OCI-LY7 (cell line): ENCODE measurements around the gene CRACDL. TPM values are rescaled to one million over a fixed set of nuclear protein-coding genes. Genes with fewer than 3 reads are reported as not detected.

Experiments used
- BruUV-seq: library from RNA; stranded (reverse); fragments of 400-500 nt; replicated peaks from 2 replicates; lab custom pipeline; 2021; lab: Mats Ljungman, UMichigan
- CTCF ChIA-PET: fragments of 300-600 bp; sonication (Branson Sonifier 250); formaldehyde crosslinking; loops from one replicate; lab custom pipeline; 2022; ENCODE audit warnings: antibody characterized with exemption; ENCODE audit not compliant: unreplicated experiment; lab: Charles Lee
- POLR2A ChIA-PET: fragments of 300-600 bp; sonication (Branson Sonifier 250); formaldehyde crosslinking; loops from one replicate; lab custom pipeline; 2022; ENCODE audit warnings: antibody characterized with exemption; lab: Charles Lee
- DNase-seq: peaks from one replicate; pipeline ENCODE4 v3.0.0-alpha.2; 2015; ENCODE audit warnings: low spot score
- H2AFZ ChIP-seq: fragments of 200-600 bp; sonication (generic), shearing (Covaris generic); 2 replicates; pipeline ENCODE4 v1.6.1; 2014; ENCODE audit warnings: mild to moderate bottlenecking, antibody characterized with exemption, low read length, moderate library complexity
- H3K27ac ChIP-seq: fragments of 200-600 bp; sonication (generic); 2 replicates; pipeline ENCODE4 v1.5.1; 2014; ENCODE audit warnings: mixed run types, low read depth, mild to moderate bottlenecking, moderate library complexity, low read length, inconsistent platforms; ENCODE audit not compliant: poor library complexity, severe bottlenecking
- H3K36me3 ChIP-seq: fragments of 200-600 bp; sonication (generic); 2 replicates; pipeline ENCODE4 v1.6.1; 2014; ENCODE audit warnings: mild to moderate bottlenecking, antibody characterized with exemption, low read length, moderate library complexity, mixed read lengths; ENCODE audit not compliant: insufficient read depth
- H3K4me1 ChIP-seq: fragments of 200-600 bp; sonication (generic); 2 replicates; pipeline ENCODE4 v1.5.1; 2014; ENCODE audit warnings: mild to moderate bottlenecking, low read length; ENCODE audit not compliant: insufficient read depth, poor library complexity, severe bottlenecking
- H3K4me2 ChIP-seq: fragments of 200-600 bp; sonication (generic); 2 replicates; pipeline ENCODE4 v1.6.1; 2014; ENCODE audit warnings: mild to moderate bottlenecking, low read length
- H3K4me3 ChIP-seq: fragments of 200-600 bp; sonication (generic); 2 replicates; pipeline ENCODE4 v1.5.1; 2014; ENCODE audit warnings: mild to moderate bottlenecking, low read depth, low read length; ENCODE audit not compliant: poor library complexity, severe bottlenecking
- H3K79me2 ChIP-seq: fragments of 200-600 bp; sonication (generic); 2 replicates; pipeline ENCODE4 v1.6.1; 2016; ENCODE audit warnings: low read depth, mild to moderate bottlenecking, low read length, moderate library complexity, mixed read lengths; ENCODE audit not compliant: insufficient read depth
- H3K9me2 ChIP-seq: fragments of 200-600 bp; sonication (generic); 2 replicates; pipeline ENCODE4 v1.6.1; 2016; ENCODE audit warnings: mild to moderate bottlenecking, low read length, mixed read lengths; ENCODE audit not compliant: insufficient read depth
- H3K9me3 ChIP-seq: fragments of 200-600 bp; sonication (generic); 2 replicates; pipeline ENCODE4 v1.6.1; 2014; ENCODE audit warnings: mild to moderate bottlenecking, mixed run types, low read length, mixed read lengths
- H4K20me1 ChIP-seq: fragments of 200-600 bp; sonication (generic); 2 replicates; pipeline ENCODE4 v1.6.1; 2014; ENCODE audit warnings: mild to moderate bottlenecking, antibody characterized with exemption, low read length, moderate library complexity, mixed read lengths; ENCODE audit not compliant: insufficient read depth
- EZH2phosphoT487 ChIP-seq: fragments of 200-600 bp; sonication (generic); IDR thresholded peaks from 2 replicates; pipeline ENCODE4 v1.6.1; 2018; ENCODE audit warnings: low read depth, borderline replicate concordance, mild to moderate bottlenecking, mixed run types, antibody characterized with exemption, low read length, moderate library complexity, mixed read lengths
- intact Hi-C: fragments of 100-400 bp; cut with micrococcal nuclease; formaldehyde crosslinking; loops from one replicate; pipeline ENCODE4 v1.10.0; 2022; ENCODE audit not compliant: unreplicated experiment
- total RNA-seq, 2 experiments: library from RNA; depleted of rRNA in 1 of 2; stranded (reverse); fragments of >200 nt in 1 of 2; shearing (Covaris generic) in 1 of 2; gene quantifications; 2 replicates each; pipeline ENCODE4 v1.2.3, GENCODE V29; 2014 to 2022
- TF ChIP-seq, protein P1 (sequence below): fragments of 200-600 bp; sonication (generic); conservative IDR thresholded peaks from 2 replicates; pipeline ENCODE4 v1.5.1; 2014; ENCODE audit warnings: mild to moderate bottlenecking, antibody characterized with exemption, low read length, moderate library complexity, mixed read lengths

CRACDL gene
- total RNA-seq, 2 experiments from 2014 or later: 0.03 to 0.13 TPM

- H3K4me2 ChIP-seq: no peak overlapping the region
- peaks cover 15% of the 10 kb centered on the region for H3K4me1 ChIP-seq
- DNase-seq: no peak
- BruUV-seq: no TSS peak
- no peaks in the 10 kb centered on the region for H3K79me2 ChIP-seq
- ChIA-PET POLR2A (interaction anchor here (0.6 to 1.1 kb wide), 2 partner anchors 9 to 38 kb away, joined by 4 read pairs; no protein-coding TSS in a partner anchor), CTCF (no interaction called here)
- no peaks in the 10 kb centered on the region for H3K36me3 ChIP-seq
- intact Hi-C loops: no loop called here
- no peak overlapping the region for H3K4me3 ChIP-seq
- H3K9me2 ChIP-seq: no peaks in the 10 kb centered on the region
- TF ChIP-seq, protein P1, sequence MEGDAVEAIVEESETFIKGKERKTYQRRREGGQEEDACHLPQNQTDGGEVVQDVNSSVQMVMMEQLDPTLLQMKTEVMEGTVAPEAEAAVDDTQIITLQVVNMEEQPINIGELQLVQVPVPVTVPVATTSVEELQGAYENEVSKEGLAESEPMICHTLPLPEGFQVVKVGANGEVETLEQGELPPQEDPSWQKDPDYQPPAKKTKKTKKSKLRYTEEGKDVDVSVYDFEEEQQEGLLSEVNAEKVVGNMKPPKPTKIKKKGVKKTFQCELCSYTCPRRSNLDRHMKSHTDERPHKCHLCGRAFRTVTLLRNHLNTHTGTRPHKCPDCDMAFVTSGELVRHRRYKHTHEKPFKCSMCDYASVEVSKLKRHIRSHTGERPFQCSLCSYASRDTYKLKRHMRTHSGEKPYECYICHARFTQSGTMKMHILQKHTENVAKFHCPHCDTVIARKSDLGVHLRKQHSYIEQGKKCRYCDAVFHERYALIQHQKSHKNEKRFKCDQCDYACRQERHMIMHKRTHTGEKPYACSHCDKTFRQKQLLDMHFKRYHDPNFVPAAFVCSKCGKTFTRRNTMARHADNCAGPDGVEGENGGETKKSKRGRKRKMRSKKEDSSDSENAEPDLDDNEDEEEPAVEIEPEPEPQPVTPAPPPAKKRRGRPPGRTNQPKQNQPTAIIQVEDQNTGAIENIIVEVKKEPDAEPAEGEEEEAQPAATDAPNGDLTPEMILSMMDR: no peak
- TF ChIP-seq EZH2phosphoT487: no peak
- H2AFZ ChIP-seq: no peak overlapping the region
- H3K9me3 ChIP-seq: no peaks in the 10 kb centered on the region
- H4K20me1 ChIP-seq: no peaks in the 10 kb centered on the region
- H3K27ac ChIP-seq: no peak overlapping the region
These were observed 112.5 kb downstream of the CRACDL start for GRCh38 chr2:98823196-98824170.

DNA sequence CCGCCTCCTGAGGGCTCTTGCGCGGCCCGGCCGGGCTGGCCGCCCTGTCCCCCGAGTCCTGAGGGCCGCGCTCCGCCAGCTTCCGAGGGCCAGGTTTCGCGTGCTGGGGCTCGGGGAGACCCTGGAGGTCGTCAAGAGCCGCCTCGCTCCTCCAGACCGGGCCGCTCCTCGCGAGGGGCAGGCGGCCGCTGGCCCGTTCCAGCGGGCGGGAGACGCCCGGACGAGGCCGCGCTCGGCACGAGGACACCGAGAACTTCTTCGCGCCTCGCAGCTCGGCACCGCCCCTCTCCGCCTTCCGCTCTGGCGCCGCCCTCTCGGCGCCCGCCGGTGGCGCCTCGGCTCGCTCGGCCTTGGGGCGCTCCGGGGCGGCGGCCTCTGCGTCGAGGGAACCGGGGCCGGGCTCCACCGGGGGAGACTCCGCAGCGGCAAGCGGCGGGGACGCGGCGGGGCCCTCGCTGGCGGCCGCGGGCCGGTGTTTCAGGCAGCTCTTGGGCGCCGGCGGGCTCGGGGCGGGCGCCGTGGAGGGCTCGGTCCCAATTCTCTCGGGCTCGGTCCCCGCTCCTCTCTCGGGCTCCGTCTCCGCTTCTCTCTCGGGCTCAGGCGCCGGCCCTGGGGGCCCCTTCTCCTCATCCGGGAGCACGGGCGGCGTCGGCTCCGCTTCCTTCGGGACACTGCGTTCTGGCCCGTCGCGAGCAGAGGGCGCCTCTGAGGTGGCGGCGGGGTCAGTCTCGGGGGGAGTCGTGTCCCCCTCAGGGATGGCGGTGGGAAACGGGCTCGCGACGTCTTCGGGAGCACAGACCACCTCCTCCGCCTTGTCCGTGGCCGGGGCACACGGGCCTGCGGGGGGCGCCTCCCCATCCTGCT, 113.5 kb downstream of the CRACDL start:
- no peak for TF ChIP-seq EZH2phosphoT487
- TF ChIP-seq, protein P1: no peak

More for the DNA sequence above, 113.5 kb downstream of the CRACDL start:
- intact Hi-C loops: no loop called here
- Histone ChIP-seq H3K4me2 (no peak overlapping the region), H3K4me1 (peaks cover 13% of the 10 kb centered on the region), H2AFZ (no peak overlapping the region), H4K20me1 (no peaks in the 10 kb centered on the region), H3K4me3 (no peak overlapping the region), H3K9me2 (no peaks in the 10 kb centered on the region), H3K27ac (no peak overlapping the region), H3K36me3 (no peaks in the 10 kb centered on the region), H3K79me2 (no peaks in the 10 kb centered on the region), H3K9me3 (no peaks in the 10 kb centered on the region)
- POLR2A ChIA-PET: no interaction called here
- DNase-seq: no peak
- CTCF ChIA-PET: no interaction called here
- BruUV-seq: no TSS peak
